Measurements from ENCODE around the gene IPO9. TPM values are rescaled to one million over a fixed set of nuclear protein-coding genes. Genes with fewer than 3 reads are reported as not detected.

The IPO9 gene
- total RNA-seq, 1 experiment from 2014 or later: 80.6 TPM

DNA sequence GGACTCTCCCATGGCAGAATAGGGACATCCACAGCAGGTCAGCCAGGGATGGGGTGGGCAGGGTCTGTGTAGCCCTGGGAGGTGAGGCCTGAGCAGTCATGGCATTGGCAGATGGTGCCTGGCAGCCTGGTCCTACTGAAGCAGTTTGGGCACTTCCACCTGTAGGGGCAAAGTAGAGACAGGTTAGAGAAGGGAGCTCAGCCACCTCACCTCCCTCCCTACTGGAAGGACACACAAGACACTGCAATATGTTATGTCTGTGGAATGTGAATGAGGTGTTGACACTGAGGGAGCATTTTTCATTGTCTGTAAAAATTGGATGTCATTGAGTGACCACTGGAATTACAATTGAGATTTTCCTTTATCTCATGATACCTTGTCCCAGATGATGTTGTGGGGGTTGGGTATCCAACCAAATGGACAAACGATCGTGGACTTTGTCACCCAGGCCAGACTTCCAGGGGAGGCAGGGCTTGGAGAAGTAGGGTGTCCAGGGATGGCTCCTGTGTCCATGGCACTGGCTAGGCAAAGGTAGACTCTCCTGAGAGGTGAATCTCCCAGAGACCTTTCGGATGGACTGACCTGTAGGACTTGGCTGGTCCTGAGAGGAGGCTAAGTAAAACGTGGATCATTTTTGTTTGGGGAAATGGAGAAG lies 69.4 kb downstream of the IPO9 start:
- TF ChIP-seq YY1 (IDR thresholded peaks at IDR 0.05; ENCODE audit: extremely low read depth, insufficient replicate concordance, low read depth, low read length): no peak
- no peak for TF ChIP-seq EZH2phosphoT487 (IDR thresholded peaks at IDR 0.05; ENCODE audit: borderline replicate concordance)
- no peak for TF ChIP-seq TCF7L2 (IDR thresholded peaks at IDR 0.05; ENCODE audit: borderline replicate concordance, extremely low read depth, insufficient read depth, insufficient read length)
- TF ChIP-seq SIN3A (IDR thresholded peaks at IDR 0.05; ENCODE audit: low read depth): no peak
- no peak for TF ChIP-seq CBX3 (IDR thresholded peaks at IDR 0.05; ENCODE audit: low read depth)
- no peak for TF ChIP-seq SP1 (IDR thresholded peaks at IDR 0.05; ENCODE audit: low read depth)
- TF ChIP-seq SRF (IDR thresholded peaks at IDR 0.05; ENCODE audit: low read depth): no peak
- TF ChIP-seq, protein P1, sequence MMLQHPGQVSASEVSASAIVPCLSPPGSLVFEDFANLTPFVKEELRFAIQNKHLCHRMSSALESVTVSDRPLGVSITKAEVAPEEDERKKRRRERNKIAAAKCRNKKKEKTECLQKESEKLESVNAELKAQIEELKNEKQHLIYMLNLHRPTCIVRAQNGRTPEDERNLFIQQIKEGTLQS (IDR thresholded peaks at IDR 0.05): no peak
- no peak for TF ChIP-seq POLR2A (IDR thresholded peaks at IDR 0.05; ENCODE audit: borderline replicate concordance, extremely low read depth, insufficient read depth, insufficient read length)
- TF ChIP-seq REST (IDR thresholded peaks at IDR 0.05; ENCODE audit: low read depth): no peak
- no peak for TF ChIP-seq JUND (IDR thresholded peaks at IDR 0.05)
- TF ChIP-seq RAD21 (IDR thresholded peaks at IDR 0.05; ENCODE audit: low read depth): no peak
- no peak for TF ChIP-seq EGR1 (IDR thresholded peaks at IDR 0.05; ENCODE audit: low read depth)
- no peak for TF ChIP-seq POLR2AphosphoS5 (IDR thresholded peaks at IDR 0.05; ENCODE audit: low read depth, low read length)
- no peak for TF ChIP-seq FOSL1 (IDR thresholded peaks at IDR 0.05; ENCODE audit: low read depth)
- no peak for TF ChIP-seq CEBPB (IDR thresholded peaks at IDR 0.05; ENCODE audit: low read depth)
- no peaks in the 10 kb centered on the region for H3K79me2 ChIP-seq (ENCODE audit: insufficient read depth, low read length)
- DNase-seq (ENCODE audit: low read depth, low spot score) (no peak), ATAC-seq (no peak)
- no peak overlapping the region for H3K4me3 ChIP-seq (replicated peaks in 1 of 2; ENCODE audit: low read depth in 1 of 2, low read length in 2 of 2)
- no peak overlapping the region for H2AFZ ChIP-seq (ENCODE audit: low read depth, low read length, poor library complexity, severe bottlenecking)
- H3K4me2 ChIP-seq (ENCODE audit: low read length): no peak overlapping the region
- no peaks in the 10 kb centered on the region for H3K9me3 ChIP-seq (ENCODE audit: control insufficient read depth in 1 of 2, insufficient read depth in 1 of 2, low read depth in 1 of 2, low read length in 2 of 2)
- ChIA-PET CTCF (interaction anchor here (1.5 to 6.8 kb wide), 2 partner anchors 74 to 220 kb away, joined by 4 to 99 read pairs; no protein-coding TSS in a partner anchor), RAD21 (ENCODE audit: low non-redundant PET in 1 of 2, low total read pairs in 2 of 2, uncharacterized antibody in 2 of 2, unreplicated experiment in 2 of 2) (no interaction called here), POLR2A (interaction anchor here (1.1 kb wide), 1 partner anchor 112 kb away, joined by 4 read pairs; the partner anchor contains the start of gene ELF3)
- H3K36me3 ChIP-seq (ENCODE audit: control insufficient read depth in 1 of 2, insufficient read depth in 2 of 2, low read length in 2 of 2): no peaks in the 10 kb centered on the region
- no peaks in the 10 kb centered on the region for H4K20me1 ChIP-seq (ENCODE audit: insufficient read depth)
- H3K27ac ChIP-seq (ENCODE audit: low read depth, low read length): no peak overlapping the region
- intact Hi-C loops (cut with micrococcal nuclease): loop anchor here (5.0 kb wide), 1 partner anchor 59 kb away; the partner anchor contains the start of gene TIMM17A
- BruUV-seq (replicated peaks): no TSS peak
- no peaks in the 10 kb centered on the region for H3K9me2 ChIP-seq (ENCODE audit: insufficient read depth)
- H3K9ac ChIP-seq (ENCODE audit: low read length): no peak overlapping the region
- H3K27me3 ChIP-seq (ENCODE audit: insufficient read depth, low read length): no peaks in the 10 kb centered on the region
- peaks cover 4 to 18% of the 10 kb centered on the region in 2 experiments; a peak in 3 of 4 replicates for H3K4me1 ChIP-seq (ENCODE audit: control insufficient read depth in 1 of 2, insufficient read depth in 2 of 2, low read length in 2 of 2)
